OCI-LY7 (cell line): ENCODE results near the gene EPHA3.

Source experiments
- EZH2phosphoT487 ChIP-seq: fragments of 200-600 bp; sonication (generic); IDR thresholded peaks from 2 replicates; pipeline ENCODE4 v1.6.1; 2018; ENCODE audit warnings: low read depth, borderline replicate concordance, mild to moderate bottlenecking, mixed run types, antibody characterized with exemption, low read length, moderate library complexity, mixed read lengths
- TF ChIP-seq, protein P1 (sequence below): fragments of 200-600 bp; sonication (generic); conservative IDR thresholded peaks from 2 replicates; pipeline ENCODE4 v1.5.1; 2014; ENCODE audit warnings: mild to moderate bottlenecking, antibody characterized with exemption, low read length, moderate library complexity, mixed read lengths

DNA sequence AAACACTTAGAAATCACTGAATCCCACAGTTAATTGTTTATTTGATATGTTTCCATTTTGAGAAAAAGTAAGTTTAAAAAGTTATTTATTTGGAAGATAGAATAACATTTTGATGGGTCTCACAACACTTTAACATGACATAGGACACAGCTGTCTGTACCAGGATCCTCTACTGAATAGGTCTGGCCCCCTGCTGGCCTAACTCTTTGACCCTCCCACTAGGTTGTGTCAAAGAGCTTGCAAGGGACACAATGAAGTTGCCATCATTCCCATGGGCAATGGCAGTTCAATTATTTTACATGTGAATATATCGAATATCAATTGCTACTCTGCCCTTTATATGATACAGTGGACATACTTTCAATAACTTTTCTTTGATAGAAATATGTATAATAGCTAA lies 138.9 kb downstream of the EPHA3 start:
- TF ChIP-seq, protein P1, sequence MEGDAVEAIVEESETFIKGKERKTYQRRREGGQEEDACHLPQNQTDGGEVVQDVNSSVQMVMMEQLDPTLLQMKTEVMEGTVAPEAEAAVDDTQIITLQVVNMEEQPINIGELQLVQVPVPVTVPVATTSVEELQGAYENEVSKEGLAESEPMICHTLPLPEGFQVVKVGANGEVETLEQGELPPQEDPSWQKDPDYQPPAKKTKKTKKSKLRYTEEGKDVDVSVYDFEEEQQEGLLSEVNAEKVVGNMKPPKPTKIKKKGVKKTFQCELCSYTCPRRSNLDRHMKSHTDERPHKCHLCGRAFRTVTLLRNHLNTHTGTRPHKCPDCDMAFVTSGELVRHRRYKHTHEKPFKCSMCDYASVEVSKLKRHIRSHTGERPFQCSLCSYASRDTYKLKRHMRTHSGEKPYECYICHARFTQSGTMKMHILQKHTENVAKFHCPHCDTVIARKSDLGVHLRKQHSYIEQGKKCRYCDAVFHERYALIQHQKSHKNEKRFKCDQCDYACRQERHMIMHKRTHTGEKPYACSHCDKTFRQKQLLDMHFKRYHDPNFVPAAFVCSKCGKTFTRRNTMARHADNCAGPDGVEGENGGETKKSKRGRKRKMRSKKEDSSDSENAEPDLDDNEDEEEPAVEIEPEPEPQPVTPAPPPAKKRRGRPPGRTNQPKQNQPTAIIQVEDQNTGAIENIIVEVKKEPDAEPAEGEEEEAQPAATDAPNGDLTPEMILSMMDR: 0 out of 2 replicates have a peak, but pooled peaks have one; percentile 24
- TF ChIP-seq EZH2phosphoT487: no peak
